Stimulated activated CD4-positive, alpha-beta T cell treated with anti-CD3 and anti-CD28 coated beads, Interleukin-15, amount 100 ng/mL, for 1 hour (primary cell): ENCODE data around the gene TIMP2.
"Not testable (repeated sequence)": the region's sequence is repeated elsewhere in the genome, so short reads cannot be mapped to it uniquely, and the experiment has no call there.

ENCODE experiments used
- DNase-seq, 2 donors: peaks; one replicate each; pipeline ENCODE4 v3.0.0-alpha.2; 2020; ENCODE audit warnings: low read depth in 1 of 2, low spot score in 1 of 2

TIMP2 gene

GRCh38 chr17:78925234-78925633 is at the start of gene TIMP2:
Gene TIMP2, minus strand, starts transcription at chr17:78925387. Its CDS starts 299 bp downstream, at chr17:78925088.
- DNase-seq, result peak; percentile 38 to 52

GRCh38 chr17:78973792-78974520 is 48.8 kb upstream of the TIMP2 start:
- DNase-seq, result no peak

GRCh38 chr17:78973196-78973595 is 48.0 kb upstream of the TIMP2 start:
- DNase-seq, result no peak

- no peak for DNase-seq
Observed at GRCh38 chr17:78972507-78973105, 47.4 kb upstream of the TIMP2 start.

- DNase-seq, result no peak
Observed at GRCh38 chr17:78971756-78972506, 46.7 kb upstream of the TIMP2 start.

GRCh38 chr17:78970834-78971755 is 45.9 kb upstream of the TIMP2 start:
- peak; percentile 59 to 71 for DNase-seq

- DNase-seq, result no peak
Observed at GRCh38 chr17:78969865-78970264, 44.7 kb upstream of the TIMP2 start.

GRCh38 chr17:78967782-78968362 is 42.7 kb upstream of the TIMP2 start:
- DNase-seq, result no peak

- no peak for DNase-seq
Observed at GRCh38 chr17:78966910-78967600, 41.9 kb upstream of the TIMP2 start.

GRCh38 chr17:78966123-78966813 is 41.1 kb upstream of the TIMP2 start:
- DNase-seq, result no peak

- no peak for DNase-seq
Observed at GRCh38 chr17:78965491-78965924, 40.3 kb upstream of the TIMP2 start.

- no peak for DNase-seq
Observed at GRCh38 chr17:78963378-78963777, 38.2 kb upstream of the TIMP2 start.

GRCh38 chr17:78962984-78963348 is 37.8 kb upstream of the TIMP2 start:
- not testable (repeated sequence) for DNase-seq

- no peak for DNase-seq
Observed at GRCh38 chr17:78962345-78962983, 37.3 kb upstream of the TIMP2 start.

- DNase-seq, result no peak
Observed at GRCh38 chr17:78961571-78961970, 36.4 kb upstream of the TIMP2 start.

GRCh38 chr17:78960928-78961327 is 35.7 kb upstream of the TIMP2 start:
- DNase-seq, result no peak

- DNase-seq, result no peak
Observed at GRCh38 chr17:78959803-78960202, 34.6 kb upstream of the TIMP2 start.

GRCh38 chr17:78958641-78959127 is 33.5 kb upstream of the TIMP2 start:
- no peak for DNase-seq

GRCh38 chr17:78957128-78957527 is 31.9 kb upstream of the TIMP2 start:
- DNase-seq, result no peak
